Eye (tissue), 1 donor: Measurements from ENCODE around the gene CDKAL1.
"Not testable (repeated sequence)": the region's sequence is repeated elsewhere in the genome, so short reads cannot be mapped to it uniquely, and the experiment has no call there.

Experiments
- DNase-seq: peaks from one replicate; pipeline ENCODE4 v3.0.0-alpha.2; 2015

CDKAL1 gene

GRCh38 chr6:20751293-20751935 is 217.2 kb downstream of the CDKAL1 start:
- DNase-seq: no peak

- no peak for DNase-seq
These were observed 221.4 kb downstream of the CDKAL1 start for GRCh38 chr6:20755631-20756030.

GRCh38 chr6:20756584-20757147 is 222.4 kb downstream of the CDKAL1 start:
- not testable (repeated sequence) for DNase-seq

GRCh38 chr6:20757761-20758160 is 223.5 kb downstream of the CDKAL1 start:
- no peak for DNase-seq

GRCh38 chr6:20763296-20763695 is 229.0 kb downstream of the CDKAL1 start:
- no peak for DNase-seq

- no peak for DNase-seq
These were observed 235.4 kb downstream of the CDKAL1 start for GRCh38 chr6:20769631-20770030.

GRCh38 chr6:20770773-20771172 is 236.5 kb downstream of the CDKAL1 start:
- DNase-seq: no peak

GRCh38 chr6:20771409-20771808 is 237.2 kb downstream of the CDKAL1 start:
- peak; percentile 64 for DNase-seq

GRCh38 chr6:20773822-20774221 is 239.6 kb downstream of the CDKAL1 start:
- no peak for DNase-seq

GRCh38 chr6:20775981-20776380 is 241.7 kb downstream of the CDKAL1 start:
- DNase-seq: no peak

- DNase-seq: no peak
These were observed 243.5 kb downstream of the CDKAL1 start for GRCh38 chr6:20777801-20778200.

GRCh38 chr6:20778459-20778858 is 244.2 kb downstream of the CDKAL1 start:
- no peak for DNase-seq

GRCh38 chr6:20778912-20779311 is 244.7 kb downstream of the CDKAL1 start:
- DNase-seq: no peak

GRCh38 chr6:20789162-20789561 is 254.9 kb downstream of the CDKAL1 start:
- DNase-seq: no peak

GRCh38 chr6:20790032-20790791 is 256.0 kb downstream of the CDKAL1 start:
- no peak for DNase-seq

- no peak for DNase-seq
These were observed 256.8 kb downstream of the CDKAL1 start for GRCh38 chr6:20791074-20791473.

- peak; percentile 28 for DNase-seq
These were observed 257.7 kb downstream of the CDKAL1 start for GRCh38 chr6:20791944-20792343.

GRCh38 chr6:20793174-20793573 is 258.9 kb downstream of the CDKAL1 start:
- no peak for DNase-seq

- no peak for DNase-seq
These were observed 263.3 kb downstream of the CDKAL1 start for GRCh38 chr6:20797597-20797996.

GRCh38 chr6:20800229-20800628 is 266.0 kb downstream of the CDKAL1 start:
- no peak for DNase-seq

GRCh38 chr6:20800653-20801052 is 266.4 kb downstream of the CDKAL1 start:
- DNase-seq: no peak

GRCh38 chr6:20801595-20801994 is 267.3 kb downstream of the CDKAL1 start:
- DNase-seq: no peak

- no peak for DNase-seq
These were observed 268.3 kb downstream of the CDKAL1 start for GRCh38 chr6:20802596-20802995.

- no peak for DNase-seq
These were observed 270.8 kb downstream of the CDKAL1 start for GRCh38 chr6:20805021-20805420.
